ENCODE data around the gene PGLYRP3. TPM values are rescaled to one million over a fixed set of nuclear protein-coding genes. Genes with fewer than 3 reads are reported as not detected.

Gene PGLYRP3
- total RNA-seq, 3 donors from 2014 or later = not detected

DNA sequence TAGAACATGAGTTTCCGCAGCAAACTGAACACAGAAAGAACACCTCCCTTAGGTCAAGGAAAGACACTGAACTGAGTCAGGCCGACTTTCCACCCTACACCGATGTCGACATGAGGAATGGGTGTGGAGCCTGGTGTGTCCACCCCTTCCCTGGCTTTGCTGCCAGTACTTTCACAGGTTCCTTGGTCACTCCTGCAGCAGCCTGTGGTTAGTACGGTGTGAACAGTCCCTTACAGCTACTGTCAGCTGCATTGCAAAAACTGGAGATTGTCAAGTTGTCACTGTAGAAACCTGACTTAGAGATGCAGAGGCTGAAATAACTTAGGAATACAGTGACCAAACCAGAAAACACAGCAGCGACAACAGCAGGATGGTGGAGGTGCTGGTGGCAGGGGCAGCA, 7.1 kb downstream of the PGLYRP3 start:
- Histone ChIP-seq H3K27me3 (no peaks in the 10 kb centered on the region), H3K36me3 (no peaks in the 10 kb centered on the region), H3K27ac (no peak overlapping the region), H3K4me1 (no peaks in the 10 kb centered on the region), H3K4me3 (no peak overlapping the region), H3K9me3 (no peaks in the 10 kb centered on the region)
- DNase-seq (ENCODE audit: low spot score in 2 of 2) = no peak
- intact Hi-C loops (cut with DNase I; ENCODE audit: low total_unique reads) = no loop called here
- TF ChIP-seq POLR2AphosphoS5 (IDR thresholded peaks at IDR 0.05) (no peak), POLR2A (IDR thresholded peaks at IDR 0.05) (no peak)
- TF ChIP-seq, protein P1, sequence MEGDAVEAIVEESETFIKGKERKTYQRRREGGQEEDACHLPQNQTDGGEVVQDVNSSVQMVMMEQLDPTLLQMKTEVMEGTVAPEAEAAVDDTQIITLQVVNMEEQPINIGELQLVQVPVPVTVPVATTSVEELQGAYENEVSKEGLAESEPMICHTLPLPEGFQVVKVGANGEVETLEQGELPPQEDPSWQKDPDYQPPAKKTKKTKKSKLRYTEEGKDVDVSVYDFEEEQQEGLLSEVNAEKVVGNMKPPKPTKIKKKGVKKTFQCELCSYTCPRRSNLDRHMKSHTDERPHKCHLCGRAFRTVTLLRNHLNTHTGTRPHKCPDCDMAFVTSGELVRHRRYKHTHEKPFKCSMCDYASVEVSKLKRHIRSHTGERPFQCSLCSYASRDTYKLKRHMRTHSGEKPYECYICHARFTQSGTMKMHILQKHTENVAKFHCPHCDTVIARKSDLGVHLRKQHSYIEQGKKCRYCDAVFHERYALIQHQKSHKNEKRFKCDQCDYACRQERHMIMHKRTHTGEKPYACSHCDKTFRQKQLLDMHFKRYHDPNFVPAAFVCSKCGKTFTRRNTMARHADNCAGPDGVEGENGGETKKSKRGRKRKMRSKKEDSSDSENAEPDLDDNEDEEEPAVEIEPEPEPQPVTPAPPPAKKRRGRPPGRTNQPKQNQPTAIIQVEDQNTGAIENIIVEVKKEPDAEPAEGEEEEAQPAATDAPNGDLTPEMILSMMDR (IDR thresholded peaks at IDR 0.05) = no peak

DNA sequence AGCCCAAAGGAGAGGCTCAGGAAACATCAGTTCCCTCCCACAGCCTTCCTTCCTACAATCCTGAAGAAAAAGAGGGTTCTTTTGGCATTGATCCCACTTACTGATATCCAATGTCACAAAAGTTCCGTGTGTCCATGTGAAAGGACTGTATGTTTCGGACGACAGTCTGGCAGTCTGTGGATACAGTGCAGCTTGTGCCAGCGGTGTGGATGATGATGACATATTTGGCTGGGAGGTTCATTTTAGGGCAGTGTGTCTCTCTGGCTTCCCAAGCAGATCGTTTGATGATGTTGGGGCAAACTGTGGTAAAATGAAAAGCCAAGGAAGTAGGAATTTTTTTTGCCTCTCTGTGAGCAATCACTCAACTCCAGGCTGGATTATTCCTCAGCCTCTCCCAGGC, 10.4 kb downstream of the PGLYRP3 start:
- H3K4me1 ChIP-seq = no peaks in the 10 kb centered on the region
- no peak overlapping the region for H3K27ac ChIP-seq
- intact Hi-C loops (cut with DNase I; ENCODE audit: low total_unique reads) = no loop called here
- no peaks in the 10 kb centered on the region for H3K9me3 ChIP-seq
- TF ChIP-seq, protein P1 (IDR thresholded peaks at IDR 0.05) = no peak
- TF ChIP-seq POLR2A (IDR thresholded peaks at IDR 0.05) (no peak), POLR2AphosphoS5 (IDR thresholded peaks at IDR 0.05) (no peak)
- no peak for DNase-seq (ENCODE audit: low spot score in 2 of 2)
- no peaks in the 10 kb centered on the region for H3K36me3 ChIP-seq
- no peak overlapping the region for H3K4me3 ChIP-seq
- H3K27me3 ChIP-seq = no peaks in the 10 kb centered on the region

DNA sequence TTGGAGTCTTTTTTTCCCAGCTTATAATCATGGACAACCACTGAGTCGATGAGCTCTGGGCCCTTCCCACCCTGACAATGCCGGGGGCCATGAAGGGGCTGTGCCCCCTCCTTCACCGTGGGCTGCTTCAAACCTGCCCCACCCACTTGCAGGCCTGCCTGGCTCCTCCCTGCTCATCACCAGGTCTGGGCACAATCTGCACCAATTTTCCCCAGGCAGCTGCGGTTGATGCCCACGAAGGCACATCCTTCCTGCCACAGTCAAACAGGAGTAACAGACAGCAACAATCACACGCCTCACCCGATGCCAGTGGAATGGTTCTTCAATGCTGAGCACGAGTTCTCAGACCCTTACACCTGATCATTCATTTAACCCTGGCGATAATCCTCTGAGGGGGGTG, 18.9 kb downstream of the PGLYRP3 start:
- TF ChIP-seq POLR2A (IDR thresholded peaks at IDR 0.05) = no peak
- no peak for TF ChIP-seq POLR2AphosphoS5 (IDR thresholded peaks at IDR 0.05)
- TF ChIP-seq, protein P1 (IDR thresholded peaks at IDR 0.05) = no peak
- no peak overlapping the region for H3K4me3 ChIP-seq
- no peak overlapping the region for H3K27ac ChIP-seq
- no peaks in the 10 kb centered on the region for H3K36me3 ChIP-seq
- intact Hi-C loops (cut with DNase I; ENCODE audit: low total_unique reads) = no loop called here
- no peaks in the 10 kb centered on the region for H3K4me1 ChIP-seq
- H3K9me3 ChIP-seq = no peaks in the 10 kb centered on the region
- H3K27me3 ChIP-seq = peaks cover 0 to 7% of the 10 kb centered on the region in 2 donors
- no peak for DNase-seq (ENCODE audit: low spot score in 2 of 2)

DNA sequence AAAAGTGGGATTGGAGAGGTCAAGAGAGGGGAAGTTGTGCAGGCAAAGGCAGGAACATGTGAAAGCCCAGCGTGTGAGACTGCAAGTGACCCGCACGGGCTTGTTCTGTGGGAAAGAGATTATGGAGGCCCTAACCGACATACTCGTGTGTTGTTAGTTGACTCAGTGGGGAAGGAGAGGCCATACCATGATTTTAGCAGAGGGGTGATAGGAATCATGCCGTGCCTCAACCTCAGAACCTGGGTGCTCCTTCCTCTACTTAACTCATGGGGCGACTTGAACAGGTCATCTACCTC, 19.3 kb downstream of the PGLYRP3 start:
- H3K36me3 ChIP-seq = no peaks in the 10 kb centered on the region
- no peaks in the 10 kb centered on the region for H3K4me1 ChIP-seq
- no peak for DNase-seq (ENCODE audit: low spot score in 2 of 2)
- no peak overlapping the region for H3K27ac ChIP-seq
- TF ChIP-seq POLR2A (IDR thresholded peaks at IDR 0.05) (no peak), POLR2AphosphoS5 (IDR thresholded peaks at IDR 0.05) (no peak)
- TF ChIP-seq, protein P1 (IDR thresholded peaks at IDR 0.05) = no peak
- H3K4me3 ChIP-seq = no peak overlapping the region
- intact Hi-C loops (cut with DNase I; ENCODE audit: low total_unique reads) = no loop called here
- H3K27me3 ChIP-seq = peaks cover 0 to 7% of the 10 kb centered on the region in 2 donors
- no peaks in the 10 kb centered on the region for H3K9me3 ChIP-seq

DNA sequence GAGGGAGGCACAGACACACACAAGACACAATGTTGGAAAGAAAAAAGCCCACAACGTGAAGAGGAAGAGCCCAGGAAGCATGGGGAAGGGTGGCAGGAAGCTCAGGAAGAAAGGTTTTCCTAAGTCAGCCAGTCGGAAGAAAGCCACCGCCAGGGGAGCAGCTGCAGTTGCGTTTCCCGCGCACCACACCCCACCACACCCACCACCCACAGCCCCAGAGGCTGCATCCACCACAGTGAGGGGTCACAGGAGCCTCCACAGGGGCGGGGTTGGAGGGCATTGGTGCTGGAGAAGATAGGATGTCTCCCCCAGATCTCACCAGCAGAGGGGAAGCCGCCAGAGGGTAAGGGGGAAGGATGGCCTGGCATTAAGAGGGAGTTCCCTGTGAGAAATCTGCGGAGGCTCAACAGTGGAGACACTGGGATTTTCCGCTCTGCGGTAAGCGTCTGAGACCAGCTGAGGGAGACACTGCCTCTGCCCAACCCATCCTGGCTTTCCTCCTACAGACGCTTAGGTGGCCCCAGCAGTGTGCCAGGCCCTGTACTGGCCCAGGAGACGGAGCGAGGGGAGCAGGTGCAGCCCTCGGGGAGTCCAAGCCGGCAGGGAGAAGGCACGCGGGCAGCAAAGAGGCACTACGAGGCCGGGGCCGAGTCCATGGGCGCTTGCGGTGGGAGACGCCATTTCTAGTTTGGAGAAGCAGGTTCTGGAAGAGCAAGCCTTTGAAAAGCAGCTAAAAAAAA, 19.8 kb downstream of the PGLYRP3 start:
- Histone ChIP-seq H3K4me3 (no peak overlapping the region), H3K4me1 (no peaks in the 10 kb centered on the region), H3K27me3 (peaks cover 0 to 7% of the 10 kb centered on the region in 2 donors), H3K27ac (no peak overlapping the region), H3K36me3 (no peaks in the 10 kb centered on the region), H3K9me3 (no peaks in the 10 kb centered on the region)
- intact Hi-C loops (cut with DNase I; ENCODE audit: low total_unique reads) = no loop called here
- TF ChIP-seq, protein P1 (IDR thresholded peaks at IDR 0.05) = no peak
- TF ChIP-seq POLR2A (IDR thresholded peaks at IDR 0.05) (no peak), POLR2AphosphoS5 (IDR thresholded peaks at IDR 0.05) (no peak)
- DNase-seq (ENCODE audit: low spot score in 2 of 2) = no peak

All from breast epithelium (tissue), 4 donors.